Retinal pigment epithelial cell (primary cell): ENCODE results near the gene CNTNAP2.

ENCODE experiments used
- DNase-seq: peaks from one replicate; pipeline ENCODE4 v3.0.0-alpha.2; 2010; ENCODE audit warnings: low read depth
- H3K4me3 ChIP-seq: 2 replicates; pipeline ENCODE4 v1.5.1; 2011; ENCODE audit warnings: mild to moderate bottlenecking, low read length, control low read depth, moderate library complexity
- CTCF ChIP-seq: conservative IDR thresholded peaks from 2 replicates; pipeline ENCODE4 v1.5.1; 2011; ENCODE audit warnings: low read depth, low read length, control low read depth, inconsistent platforms

CNTNAP2 gene

DNA sequence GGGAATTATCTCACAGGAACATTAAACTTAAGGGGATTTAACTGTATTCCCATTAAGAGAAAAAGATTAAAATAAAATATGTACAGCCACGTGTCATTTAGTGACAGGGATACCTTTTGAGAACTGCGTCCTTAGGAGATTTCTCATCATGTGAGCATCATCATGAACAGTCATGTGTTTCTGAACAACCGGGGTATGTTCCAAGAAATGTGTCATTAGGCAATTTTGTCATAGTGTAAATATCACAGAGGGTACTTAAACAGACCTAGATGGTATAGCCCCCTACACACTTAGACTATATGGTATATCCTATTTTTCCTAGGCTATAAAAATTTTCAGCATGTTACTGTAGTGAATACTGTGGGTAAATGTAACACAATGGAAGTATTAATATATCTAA, 840.3 kb downstream of the CNTNAP2 start:
- no peak overlapping the region for H3K4me3 ChIP-seq
- no peak for DNase-seq
- TF ChIP-seq CTCF, result no peak

DNA sequence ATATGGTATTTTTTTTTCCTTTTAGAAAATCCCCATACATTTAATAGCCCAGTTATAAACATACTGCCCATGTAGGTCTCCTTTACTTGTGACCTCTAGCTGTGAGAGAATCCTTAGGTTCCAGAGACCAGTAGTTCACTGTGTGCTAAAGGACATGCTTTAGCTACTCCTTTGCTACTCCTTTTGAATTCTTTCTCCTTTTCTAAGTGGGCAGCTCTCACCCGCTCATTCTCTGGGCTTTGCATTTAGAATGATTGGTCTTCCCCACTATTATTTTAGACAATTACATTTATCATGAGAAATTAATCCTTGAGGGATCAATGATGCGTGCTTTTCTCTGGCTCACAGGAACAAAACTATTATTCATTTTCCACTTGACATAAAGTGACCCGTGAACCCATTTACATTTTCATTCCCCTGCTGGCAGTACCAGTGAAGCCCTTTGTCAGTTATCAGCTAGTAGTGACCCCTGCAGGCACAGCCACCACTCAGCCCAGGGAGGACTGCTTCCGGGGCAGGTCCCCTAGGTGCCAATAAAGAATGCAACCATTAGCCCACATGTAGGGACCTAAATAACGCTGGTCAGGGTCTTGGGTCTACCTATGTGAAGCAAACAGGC, 844.3 kb downstream of the CNTNAP2 start:
- H3K4me3 ChIP-seq, result no peak overlapping the region
- peak; percentile 56 for TF ChIP-seq CTCF
- DNase-seq, result peak; percentile 34

DNA sequence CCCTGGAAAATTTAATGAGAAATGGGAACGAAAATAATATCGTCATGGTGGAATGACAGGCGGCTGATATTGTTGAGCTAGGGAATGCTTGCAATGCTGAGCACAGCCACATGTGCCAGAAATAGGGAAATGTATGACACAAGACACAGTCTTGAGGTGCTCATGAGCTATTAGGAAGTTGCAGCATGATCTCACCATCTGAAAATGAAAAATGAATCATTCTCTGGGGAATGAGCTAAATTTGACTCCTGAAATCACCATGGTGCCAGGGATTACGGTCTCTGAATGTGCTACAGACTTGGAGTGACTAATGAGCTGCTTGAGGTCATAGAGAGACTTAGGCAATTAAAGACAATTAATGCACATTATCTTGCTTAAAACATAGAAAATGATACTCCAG, 845.0 kb downstream of the CNTNAP2 start:
- H3K4me3 ChIP-seq, result no peak overlapping the region
- DNase-seq, result peak; percentile 99
- no peak for TF ChIP-seq CTCF

DNA sequence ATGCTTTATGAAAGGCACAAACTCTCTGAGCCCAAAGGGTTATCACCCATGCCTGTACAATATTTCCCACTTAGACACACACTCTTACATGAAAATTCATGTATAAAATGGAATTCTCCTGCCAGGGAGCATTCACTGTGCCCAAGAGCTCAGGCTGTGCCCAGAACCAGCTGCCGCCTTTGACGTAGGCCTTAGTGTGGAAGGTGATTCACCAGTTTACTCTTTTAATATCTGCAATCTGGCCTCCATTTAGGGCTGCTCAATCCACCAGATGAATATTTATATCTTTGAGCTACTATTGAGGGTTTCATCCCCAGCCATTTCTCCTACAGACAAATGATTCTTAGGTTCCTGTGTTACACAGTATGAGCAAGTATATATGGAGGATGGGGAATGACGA, 849.7 kb downstream of the CNTNAP2 start:
- no peak overlapping the region for H3K4me3 ChIP-seq
- TF ChIP-seq CTCF, result no peak
- DNase-seq, result no peak

GRCh38 chr7:146982482-146982881, 865.9 kb downstream of the CNTNAP2 start:
- DNase-seq, result no peak
- no peak overlapping the region for H3K4me3 ChIP-seq
- TF ChIP-seq CTCF, result no peak

GRCh38 chr7:146991596-146991995, 875.0 kb downstream of the CNTNAP2 start:
- TF ChIP-seq CTCF, result no peak
- no peak for DNase-seq

DNA sequence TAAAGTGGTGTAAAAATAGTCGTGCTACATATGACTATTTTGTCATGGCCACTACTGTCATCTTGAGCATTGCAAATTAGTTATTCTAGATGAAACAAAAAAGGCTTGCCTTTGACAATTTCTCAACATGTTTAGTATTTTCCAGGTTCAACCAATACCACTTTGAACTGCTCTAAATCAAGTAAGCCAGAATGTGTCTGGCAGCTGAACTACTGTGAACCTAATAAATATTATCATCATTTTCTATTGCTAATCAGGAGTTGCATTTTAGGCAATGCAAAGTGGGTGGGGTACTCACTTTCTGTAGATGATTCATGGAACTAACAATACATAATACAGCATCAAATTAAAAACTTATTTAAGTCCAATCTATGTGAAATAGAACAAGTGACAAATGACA, 877.2 kb downstream of the CNTNAP2 start:
- DNase-seq, result no peak
- no peak for TF ChIP-seq CTCF
- no peak overlapping the region for H3K4me3 ChIP-seq

More at GRCh38 chr7:146991596-146991995, 875.0 kb downstream of the CNTNAP2 start:
- no peak overlapping the region for H3K4me3 ChIP-seq
